NCI-H446 (cell line): Measurements from ENCODE around the gene CIDEC.

Experiments used
- DNase-seq, 2 experiments: peaks; one replicate each; lab custom pipeline; 2025; lab: John Stamatoyannopoulos, UW

The CIDEC gene, protein sequence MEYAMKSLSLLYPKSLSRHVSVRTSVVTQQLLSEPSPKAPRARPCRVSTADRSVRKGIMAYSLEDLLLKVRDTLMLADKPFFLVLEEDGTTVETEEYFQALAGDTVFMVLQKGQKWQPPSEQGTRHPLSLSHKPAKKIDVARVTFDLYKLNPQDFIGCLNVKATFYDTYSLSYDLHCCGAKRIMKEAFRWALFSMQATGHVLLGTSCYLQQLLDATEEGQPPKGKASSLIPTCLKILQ

GRCh38 chr3:9879830-9880549 lies at the start of gene CIDEC:
Gene CIDEC, minus strand, starts transcription at chr3:9880253. Its CDS starts 1,767 bp downstream, at chr3:9878486.
- DNase-seq, result no peak

GRCh38 chr3:9928158-9928557 lies 48.1 kb upstream of the CIDEC start:
- DNase-seq, result no peak

DNA sequence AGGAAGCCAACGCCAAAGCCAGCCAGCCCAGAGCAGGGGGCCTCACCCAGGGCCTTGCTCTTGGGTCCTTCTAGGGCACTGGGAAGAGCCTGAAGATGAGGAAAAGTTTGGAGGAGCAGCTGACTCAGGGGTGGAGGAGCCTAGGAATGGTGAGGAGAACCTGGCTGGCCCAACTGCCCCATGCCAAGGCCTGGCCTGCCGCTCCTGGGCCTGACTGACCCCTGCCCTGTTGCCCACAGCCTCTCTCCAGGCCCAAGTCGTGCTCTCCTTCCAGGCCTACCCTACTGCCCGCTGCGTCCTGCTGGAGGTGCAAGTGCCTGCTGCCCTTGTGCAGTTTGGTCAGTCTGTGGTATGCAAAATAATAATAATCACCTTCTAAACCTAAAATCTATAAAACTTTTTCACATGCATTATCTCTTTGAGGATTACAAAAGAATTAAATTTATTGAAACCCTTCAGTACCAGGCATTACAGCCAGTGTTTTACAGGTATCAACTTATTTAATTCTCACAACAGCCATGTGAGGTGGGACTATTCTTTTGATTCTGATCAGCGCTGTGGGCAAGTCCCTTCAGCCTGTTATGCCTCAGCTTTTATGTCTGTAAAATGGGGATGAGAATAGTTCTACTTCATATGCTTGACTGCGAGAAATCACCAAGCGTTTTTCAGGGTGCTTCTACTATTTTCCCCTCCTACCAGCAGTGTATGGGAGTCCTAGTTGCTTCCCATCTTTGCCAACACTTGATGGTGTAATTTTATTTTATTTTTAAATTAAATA lies 38.4 kb upstream of the CIDEC start:
- no peak for DNase-seq

DNA sequence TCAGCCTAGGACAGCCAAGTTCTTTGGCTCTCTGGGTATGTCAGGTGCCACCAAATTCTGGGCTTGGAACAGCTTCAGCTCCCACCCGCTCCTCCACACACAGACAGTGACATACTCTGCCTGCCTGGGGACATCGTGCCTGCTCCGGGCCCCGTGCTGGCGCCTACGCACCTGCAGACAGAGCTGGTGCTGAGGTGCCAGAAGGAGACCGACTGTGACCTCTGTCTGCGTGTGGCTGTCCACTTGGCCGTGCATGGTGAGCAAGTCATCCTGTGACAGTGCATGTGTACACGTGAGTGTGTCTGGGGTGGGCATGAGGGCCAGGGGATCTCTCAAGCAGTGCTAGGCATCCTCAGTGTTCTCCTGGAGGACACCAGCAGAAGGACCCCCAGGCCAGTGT lies 37.8 kb upstream of the CIDEC start:
- no peak for DNase-seq

DNA sequence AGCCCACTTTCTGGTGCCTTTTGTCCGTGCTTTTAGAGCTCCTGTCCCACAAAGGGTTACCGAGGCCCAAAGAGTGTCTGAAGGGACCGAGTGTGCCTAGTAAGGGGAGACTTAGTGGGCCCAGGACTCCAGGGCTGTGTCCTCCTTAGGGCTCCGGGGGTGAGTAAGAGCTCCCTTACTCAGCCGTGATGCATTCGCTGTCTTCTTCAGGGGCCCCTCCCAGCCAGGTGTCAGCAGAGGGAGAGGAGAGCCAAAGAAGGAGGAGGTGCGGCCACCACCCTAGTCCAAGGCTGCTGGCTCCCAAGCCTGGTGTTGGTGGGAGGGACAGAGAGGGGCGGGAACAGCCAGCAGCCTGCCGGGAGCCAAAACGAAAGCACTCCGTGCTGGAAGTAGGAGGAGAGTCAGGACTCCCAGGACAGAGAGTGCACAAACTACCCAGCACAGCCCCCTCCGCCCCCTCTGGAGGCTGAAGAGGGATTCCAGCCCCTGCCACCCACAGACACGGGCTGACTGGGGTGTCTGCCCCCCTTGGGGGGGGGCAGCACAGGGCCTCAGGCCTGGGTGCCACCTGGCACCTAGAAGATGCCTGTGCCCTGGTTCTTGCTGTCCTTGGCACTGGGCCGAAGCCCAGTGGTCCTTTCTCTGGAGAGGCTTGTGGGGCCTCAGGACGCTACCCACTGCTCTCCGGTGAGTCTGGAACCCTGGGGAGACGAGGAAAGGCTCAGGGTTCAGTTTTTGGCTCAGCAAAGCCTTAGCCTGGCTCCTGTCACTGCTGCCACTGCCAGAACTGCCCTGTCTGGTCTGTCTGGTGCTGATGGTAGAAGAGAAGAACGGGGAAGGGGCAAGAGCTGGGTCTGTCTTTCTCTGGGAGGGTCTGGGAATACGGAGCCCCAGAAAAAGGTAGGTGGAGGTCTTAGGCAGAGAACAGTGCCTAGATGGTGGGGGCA lies 37.0 kb upstream of the CIDEC start, which contains the start of gene IL17RC:
Gene IL17RC, plus strand, starts transcription at position 365 of the 947 bp plus-strand sequence. Its CDS starts 218 bp downstream, at position 583.
- DNase-seq, result peak; percentile 34 to 73

GRCh38 chr3:9916346-9916733 lies 36.3 kb upstream of the CIDEC start:
- DNase-seq, result peak in 1 of 2 experiments; percentile 45

- DNase-seq, result no peak
Measured at GRCh38 chr3:9915254-9916141, 35.4 kb upstream of the CIDEC start.

DNA sequence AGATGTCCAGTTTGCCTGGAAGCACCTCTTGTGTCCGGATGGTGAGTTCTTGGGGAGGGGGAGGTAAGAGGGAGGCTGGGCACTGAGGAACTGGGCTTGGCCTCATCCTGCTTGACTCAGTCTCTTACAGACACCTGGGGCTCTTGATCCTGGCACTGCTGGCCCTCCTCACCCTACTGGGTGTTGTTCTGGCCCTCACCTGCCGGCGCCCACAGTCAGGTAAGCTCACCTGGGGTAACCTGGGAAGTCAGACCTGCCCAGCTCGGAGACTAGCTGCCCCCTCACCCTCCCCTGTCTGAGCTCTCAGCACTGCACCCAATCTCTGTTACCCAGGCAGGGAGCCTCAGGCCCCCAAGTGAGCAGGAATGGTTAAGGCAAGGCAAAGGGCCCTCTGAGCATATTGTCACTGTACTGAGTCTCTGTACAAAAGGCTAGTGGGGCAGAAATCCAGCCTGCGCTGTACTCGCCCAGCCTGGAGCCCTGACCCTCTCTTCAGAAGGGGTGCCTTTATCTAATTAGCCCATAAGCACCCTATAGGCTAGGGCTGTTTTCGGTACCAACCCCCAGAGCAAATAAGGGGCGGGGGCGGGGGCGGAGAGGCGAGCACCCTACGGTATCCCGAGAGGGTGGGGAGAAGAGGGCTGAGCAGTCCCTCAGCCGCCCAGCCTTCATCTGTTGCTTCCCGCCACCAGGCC lies 34.7 kb upstream of the CIDEC start:
- no peak for DNase-seq

DNA sequence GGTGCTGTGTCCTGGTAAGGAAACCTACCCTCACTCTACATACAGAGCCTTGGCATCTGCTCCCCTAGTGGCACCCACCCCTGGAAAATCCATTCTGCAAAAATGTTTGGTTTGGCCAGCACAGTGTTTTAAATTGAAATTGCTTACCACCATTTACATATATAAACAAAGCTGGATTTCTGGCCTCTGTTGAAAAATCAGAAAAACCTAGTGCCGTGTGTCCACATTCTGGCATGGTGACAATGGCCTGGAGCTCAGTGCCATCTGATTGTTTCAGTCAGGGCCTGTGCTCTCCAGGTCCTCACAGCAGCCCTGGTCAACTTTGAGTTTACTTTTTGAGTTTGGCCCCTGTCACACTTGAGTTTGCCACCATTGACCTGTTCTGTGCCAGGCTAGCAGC lies 34.0 kb upstream of the CIDEC start:
- no peak for DNase-seq

GRCh38 chr3:9913601-9914000 lies 33.5 kb upstream of the CIDEC start:
- DNase-seq, result no peak

- no peak for DNase-seq
Measured at GRCh38 chr3:9912294-9912935, 32.4 kb upstream of the CIDEC start.

DNA sequence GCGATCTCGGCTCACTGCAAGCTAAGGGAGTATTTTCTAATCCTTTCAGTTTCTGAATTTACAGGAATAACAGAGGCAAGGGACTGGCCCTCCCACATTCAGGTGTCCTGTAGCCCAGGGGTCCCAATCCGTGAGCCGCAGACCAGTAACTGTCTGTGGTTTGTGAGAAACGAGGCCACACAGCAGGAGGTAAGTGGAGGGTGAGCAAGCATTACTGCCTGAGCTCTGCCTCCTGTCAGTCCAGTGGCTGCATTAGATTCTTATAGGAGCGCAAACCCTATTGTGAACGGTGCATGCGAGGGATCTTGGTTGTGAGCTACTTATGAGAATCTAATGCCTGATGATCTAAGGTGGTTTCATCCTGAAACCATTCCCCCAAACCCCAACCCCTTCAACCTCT lies 31.8 kb upstream of the CIDEC start:
- DNase-seq, result no peak

GRCh38 chr3:9909221-9910013 lies 29.4 kb upstream of the CIDEC start:
- no peak for DNase-seq

DNA sequence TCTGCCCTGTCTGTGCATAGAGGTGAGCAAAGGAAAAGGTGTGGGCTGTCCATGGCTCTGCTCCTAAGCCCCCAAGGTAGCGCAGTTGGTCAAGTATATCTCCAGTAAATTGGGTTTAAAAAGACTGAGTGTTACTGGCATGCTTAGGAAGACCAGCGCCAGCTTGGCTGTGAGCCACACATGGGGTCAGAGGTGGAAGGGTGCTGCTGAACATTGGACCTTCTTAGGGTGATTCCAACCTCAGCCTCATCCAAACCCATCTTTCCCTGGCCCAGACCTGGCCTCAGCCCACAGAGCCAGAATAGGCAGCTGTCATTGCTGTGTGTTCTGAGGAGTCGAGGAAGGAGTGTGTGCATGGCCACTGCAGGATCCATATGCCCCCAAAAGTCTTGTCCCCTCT lies 28.2 kb upstream of the CIDEC start:
- DNase-seq, result no peak

DNA sequence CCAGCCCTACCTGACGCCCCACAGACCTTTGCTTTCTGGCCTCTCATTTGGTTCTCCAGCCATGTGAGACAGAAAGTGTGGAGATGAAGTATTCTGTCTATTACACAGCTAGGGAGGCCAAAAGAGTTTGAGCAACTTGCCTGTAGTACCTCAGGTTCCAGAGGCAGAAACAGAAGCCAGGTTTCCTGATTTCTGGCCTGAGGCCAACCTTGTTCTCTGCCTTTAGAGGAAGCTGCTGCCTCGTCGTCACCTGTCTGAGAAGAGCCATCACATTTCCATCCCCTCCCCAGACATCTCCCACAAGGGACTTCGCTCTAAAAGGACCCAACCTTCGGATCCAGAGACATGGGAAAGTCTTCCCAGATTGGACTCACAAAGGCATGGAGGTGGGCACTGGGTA lies 26.4 kb upstream of the CIDEC start:
- no peak for DNase-seq

GRCh38 chr3:9903904-9904303 lies 23.9 kb upstream of the CIDEC start:
- no peak for DNase-seq

- DNase-seq, result no peak
Measured at GRCh38 chr3:9903238-9903624, 23.2 kb upstream of the CIDEC start.

DNA sequence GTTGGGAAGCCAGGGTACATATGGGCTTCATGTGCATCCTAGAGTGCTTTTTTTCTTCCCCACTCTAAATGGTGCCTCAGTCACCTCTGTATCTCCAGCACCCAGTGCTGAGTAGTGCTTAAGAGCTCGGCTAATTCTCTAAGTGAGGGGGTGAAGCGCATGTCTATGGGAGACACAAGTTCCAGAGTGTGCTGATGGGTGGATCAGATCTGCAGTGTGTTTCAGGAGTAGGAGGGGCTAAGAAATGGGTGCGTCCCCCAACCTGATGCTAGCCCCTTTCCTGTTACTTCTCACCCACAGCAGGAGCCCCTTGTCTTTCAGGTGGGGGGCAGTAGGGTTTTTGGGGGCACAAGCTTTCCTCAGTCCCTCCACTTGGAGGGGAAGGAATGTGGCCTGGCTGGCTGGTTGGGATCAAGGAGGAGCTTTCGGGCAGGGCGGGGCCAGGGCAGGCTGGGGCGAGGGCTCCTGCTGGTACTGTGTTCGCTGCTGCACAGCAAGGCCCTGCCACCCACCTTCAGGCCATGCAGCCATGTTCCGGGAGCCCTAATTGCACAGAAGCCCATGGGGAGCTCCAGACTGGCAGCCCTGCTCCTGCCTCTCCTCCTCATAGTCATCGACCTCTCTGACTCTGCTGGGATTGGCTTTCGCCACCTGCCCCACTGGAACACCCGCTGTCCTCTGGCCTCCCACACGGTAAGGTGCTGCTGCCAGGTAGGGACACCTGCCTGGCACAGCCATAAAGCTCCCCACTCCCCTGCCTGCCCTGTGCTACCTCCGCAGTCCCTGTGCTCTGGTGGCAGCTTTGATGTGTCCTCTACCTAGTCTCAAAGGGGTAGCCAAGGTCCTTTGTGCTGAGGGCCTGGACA lies 22.6 kb upstream of the CIDEC start, which contains the start of gene IL17RE:
Gene IL17RE, plus strand, starts transcription at position 477 of the 866 bp plus-strand sequence. Its CDS starts 85 bp downstream, at position 562.
- no peak for DNase-seq
